BLaER1 (cell line): ENCODE results near the gene GPR78.

Experiments used
- H3K27ac ChIP-seq: shearing (Covaris generic); formaldehyde crosslinking; 2 replicates; pipeline ENCODE4 v1.8.1; 2022
- H3K27me3 ChIP-seq: shearing (Covaris generic); formaldehyde crosslinking; 2 replicates; pipeline ENCODE4 v1.8.1; 2022
- H3K36me3 ChIP-seq: shearing (Covaris generic); formaldehyde crosslinking; 2 replicates; pipeline ENCODE4 v1.8.1; 2022
- H3K4me1 ChIP-seq: shearing (Covaris generic); formaldehyde crosslinking; 2 replicates; pipeline ENCODE4 v1.8.1; 2022
- H3K4me2 ChIP-seq: shearing (Covaris generic); formaldehyde crosslinking; 2 replicates; pipeline ENCODE4 v1.8.1; 2022
- H3K4me3 ChIP-seq: shearing (Covaris generic); formaldehyde crosslinking; 2 replicates; pipeline ENCODE4 v1.8.1; 2022
- H3K9ac ChIP-seq: shearing (Covaris generic); formaldehyde crosslinking; 2 replicates; pipeline ENCODE4 v1.8.1; 2022
- H3K9me3 ChIP-seq: shearing (Covaris generic); formaldehyde crosslinking; 2 replicates; pipeline ENCODE4 v1.8.1; 2022
- H4K20me1 ChIP-seq: shearing (Covaris generic); formaldehyde crosslinking; 2 replicates; pipeline ENCODE4 v1.8.1; 2022
- Cebpa-rat ChIP-seq: shearing (Covaris generic); IDR thresholded peaks from 2 replicates; pipeline ENCODE4 v1.8.1; 2022

The GPR78 gene

GRCh38 chr4:8585186-8585585 lies 5.0 kb downstream of the GPR78 start:
- peaks cover 31% of the 10 kb centered on the region for H3K4me1 ChIP-seq
- no peak overlapping the region for H3K27ac ChIP-seq
- H3K4me2 ChIP-seq, result no peak overlapping the region
- no peaks in the 10 kb centered on the region for H3K36me3 ChIP-seq
- no peak overlapping the region for H3K4me3 ChIP-seq
- H3K9ac ChIP-seq, result no peak overlapping the region
- no peak for TF ChIP-seq Cebpa-rat
- peaks cover 16% of the 10 kb centered on the region; the same call in 1 of the 2 replicates for H4K20me1 ChIP-seq
- H3K27me3 ChIP-seq, result peaks cover 17% of the 10 kb centered on the region
- no peaks in the 10 kb centered on the region; the same call in 1 of the 2 replicates for H3K9me3 ChIP-seq

- Histone ChIP-seq H3K4me2 (0 out of 2 replicates have a peak overlapping the region, but pooled peaks have one; percentile 34), H3K9ac (no peak overlapping the region), H3K4me3 (no peak overlapping the region), H3K27me3 (peaks cover 22% of the 10 kb centered on the region), H3K4me1 (peaks cover 33% of the 10 kb centered on the region), H3K36me3 (no peaks in the 10 kb centered on the region), H4K20me1 (peaks cover 15% of the 10 kb centered on the region; the same call in 1 of the 2 replicates), H3K27ac (no peak overlapping the region), H3K9me3 (no peaks in the 10 kb centered on the region; the same call in 1 of the 2 replicates)
- no peak for TF ChIP-seq Cebpa-rat
Observed at GRCh38 chr4:8585721-8586212, 5.6 kb downstream of the GPR78 start.

DNA sequence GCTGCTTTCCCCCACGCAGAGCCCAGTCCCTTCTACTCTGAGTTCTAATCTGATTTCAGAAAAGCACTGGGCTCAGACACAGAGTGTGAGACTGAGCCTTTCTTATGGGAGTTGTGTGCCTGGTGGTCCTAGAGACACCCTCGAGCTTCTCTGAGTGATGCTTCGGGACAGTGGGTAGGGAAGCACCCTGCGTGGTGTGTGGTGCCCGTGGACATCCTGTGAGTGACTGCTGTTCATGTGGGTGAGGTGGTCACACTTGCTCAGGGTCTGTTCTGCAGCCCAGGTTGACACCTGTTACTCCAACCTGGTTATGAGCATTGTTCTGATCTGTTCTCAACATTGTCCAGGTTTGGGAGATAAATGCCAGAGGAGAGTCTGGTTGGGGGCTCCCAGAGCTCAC lies 6.1 kb downstream of the GPR78 start:
- H3K9ac ChIP-seq, result no peak overlapping the region
- H3K4me1 ChIP-seq, result peaks cover 33% of the 10 kb centered on the region
- H3K4me3 ChIP-seq, result no peak overlapping the region
- H3K36me3 ChIP-seq, result no peaks in the 10 kb centered on the region
- H3K9me3 ChIP-seq, result no peaks in the 10 kb centered on the region
- peak overlapping the region; percentile 34; the same call in 1 of the 2 replicates for H3K4me2 ChIP-seq
- no peak overlapping the region for H3K27ac ChIP-seq
- H4K20me1 ChIP-seq, result peaks cover 15% of the 10 kb centered on the region; the same call in 1 of the 2 replicates
- TF ChIP-seq Cebpa-rat, result no peak
- peaks cover 27% of the 10 kb centered on the region for H3K27me3 ChIP-seq

DNA sequence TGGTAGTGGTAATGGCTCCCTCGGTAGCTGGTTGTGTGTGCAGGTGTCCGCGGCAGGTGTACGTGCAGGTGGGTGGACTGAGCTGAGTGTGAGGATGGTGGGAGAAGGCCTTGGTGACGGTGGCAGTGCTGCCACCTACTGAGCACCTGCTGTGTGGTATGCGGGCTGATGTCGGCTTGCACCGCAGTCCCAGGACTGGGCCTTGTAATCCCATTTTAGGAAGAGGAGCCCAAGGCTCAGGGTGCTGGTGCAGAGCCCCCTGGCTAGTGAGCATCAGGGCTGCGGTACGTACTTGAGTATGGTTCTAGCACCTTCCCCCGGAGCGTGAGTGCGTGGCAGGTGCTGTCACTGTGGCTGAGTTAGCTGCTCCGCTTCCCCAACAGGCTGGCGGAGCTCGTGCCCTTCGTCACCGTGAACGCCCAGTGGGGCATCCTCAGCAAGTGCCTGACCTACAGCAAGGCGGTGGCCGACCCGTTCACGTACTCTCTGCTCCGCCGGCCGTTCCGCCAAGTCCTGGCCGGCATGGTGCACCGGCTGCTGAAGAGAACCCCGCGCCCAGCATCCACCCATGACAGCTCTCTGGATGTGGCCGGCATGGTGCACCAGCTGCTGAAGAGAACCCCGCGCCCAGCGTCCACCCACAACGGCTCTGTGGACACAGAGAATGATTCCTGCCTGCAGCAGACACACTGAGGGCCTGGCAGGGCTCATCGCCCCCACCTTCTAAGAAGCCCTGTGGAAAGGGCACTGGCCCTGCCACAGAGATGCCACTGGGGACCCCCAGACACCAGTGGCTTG lies 6.7 kb downstream of the GPR78 start:
- peaks cover 15% of the 10 kb centered on the region for H4K20me1 ChIP-seq
- no peak overlapping the region for H3K4me3 ChIP-seq
- H3K36me3 ChIP-seq, result no peaks in the 10 kb centered on the region
- no peak overlapping the region for H3K9ac ChIP-seq
- no peak for TF ChIP-seq Cebpa-rat
- H3K4me1 ChIP-seq, result peaks cover 33% of the 10 kb centered on the region
- H3K27me3 ChIP-seq, result peaks cover 33% of the 10 kb centered on the region
- no peaks in the 10 kb centered on the region for H3K9me3 ChIP-seq
- H3K27ac ChIP-seq, result no peak overlapping the region
- peak overlapping the region; percentile 34; the same call in 1 of the 2 replicates for H3K4me2 ChIP-seq

DNA sequence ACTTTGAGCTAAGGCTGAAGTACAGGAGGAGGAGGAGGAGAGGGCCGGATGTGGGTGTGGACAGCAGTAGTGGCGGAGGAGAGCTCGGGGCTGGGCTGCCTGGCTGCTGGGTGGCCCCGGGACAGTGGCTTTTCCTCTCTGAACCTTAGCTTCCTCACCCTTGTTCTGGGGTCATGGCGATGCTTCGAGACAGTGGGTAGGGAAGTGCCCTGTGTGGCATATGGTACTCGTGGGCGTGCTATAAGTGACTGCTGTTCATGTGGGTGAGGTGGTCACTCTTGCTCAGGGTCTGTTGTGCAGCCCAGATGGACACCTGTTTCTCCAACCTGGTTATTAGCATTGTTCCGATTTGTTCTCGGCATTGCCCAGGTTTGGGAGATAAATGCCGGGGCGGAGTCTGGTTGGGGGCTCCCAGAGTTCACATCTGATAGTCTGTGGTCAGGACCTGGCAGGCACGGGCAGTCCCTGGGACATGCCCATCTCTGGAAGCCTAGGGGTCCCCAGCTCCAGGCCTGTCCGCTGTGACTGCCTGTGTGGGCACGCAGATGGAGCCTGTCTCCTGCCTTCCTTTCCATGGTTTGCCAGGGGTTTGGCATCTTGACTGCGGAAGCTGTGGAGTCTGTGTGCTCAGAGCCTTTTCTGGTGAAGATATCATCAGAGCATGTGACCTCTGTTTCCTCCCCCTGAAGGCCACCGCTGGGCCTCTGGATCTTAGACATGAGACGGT lies 7.4 kb downstream of the GPR78 start:
- H3K4me3 ChIP-seq, result no peak overlapping the region
- H3K36me3 ChIP-seq, result no peaks in the 10 kb centered on the region
- H3K27ac ChIP-seq, result no peak overlapping the region
- peaks cover 35% of the 10 kb centered on the region for H3K4me1 ChIP-seq
- peaks cover 20% of the 10 kb centered on the region for H4K20me1 ChIP-seq
- H3K9ac ChIP-seq, result no peak overlapping the region
- no peak overlapping the region for H3K4me2 ChIP-seq
- no peak for TF ChIP-seq Cebpa-rat
- no peaks in the 10 kb centered on the region for H3K9me3 ChIP-seq
- H3K27me3 ChIP-seq, result peaks cover 41% of the 10 kb centered on the region

GRCh38 chr4:8588196-8588470 lies 7.9 kb downstream of the GPR78 start:
- peaks cover 40% of the 10 kb centered on the region for H3K4me1 ChIP-seq
- peaks cover 46% of the 10 kb centered on the region for H3K27me3 ChIP-seq
- H3K4me2 ChIP-seq, result no peak overlapping the region
- peaks cover 25% of the 10 kb centered on the region for H4K20me1 ChIP-seq
- H3K27ac ChIP-seq, result no peak overlapping the region
- H3K9me3 ChIP-seq, result no peaks in the 10 kb centered on the region
- no peak overlapping the region for H3K4me3 ChIP-seq
- no peak for TF ChIP-seq Cebpa-rat
- H3K36me3 ChIP-seq, result no peaks in the 10 kb centered on the region
- H3K9ac ChIP-seq, result no peak overlapping the region

- H3K27me3 ChIP-seq, result peaks cover 58% of the 10 kb centered on the region
- H3K4me2 ChIP-seq, result no peak overlapping the region
- no peaks in the 10 kb centered on the region for H3K36me3 ChIP-seq
- peaks cover 52% of the 10 kb centered on the region for H3K4me1 ChIP-seq
- no peak overlapping the region for H3K27ac ChIP-seq
- H3K9ac ChIP-seq, result no peak overlapping the region
- no peak for TF ChIP-seq Cebpa-rat
- H4K20me1 ChIP-seq, result peaks cover 37% of the 10 kb centered on the region
- no peaks in the 10 kb centered on the region for H3K9me3 ChIP-seq
- no peak overlapping the region for H3K4me3 ChIP-seq
Observed at GRCh38 chr4:8589336-8589735, 9.1 kb downstream of the GPR78 start.

DNA sequence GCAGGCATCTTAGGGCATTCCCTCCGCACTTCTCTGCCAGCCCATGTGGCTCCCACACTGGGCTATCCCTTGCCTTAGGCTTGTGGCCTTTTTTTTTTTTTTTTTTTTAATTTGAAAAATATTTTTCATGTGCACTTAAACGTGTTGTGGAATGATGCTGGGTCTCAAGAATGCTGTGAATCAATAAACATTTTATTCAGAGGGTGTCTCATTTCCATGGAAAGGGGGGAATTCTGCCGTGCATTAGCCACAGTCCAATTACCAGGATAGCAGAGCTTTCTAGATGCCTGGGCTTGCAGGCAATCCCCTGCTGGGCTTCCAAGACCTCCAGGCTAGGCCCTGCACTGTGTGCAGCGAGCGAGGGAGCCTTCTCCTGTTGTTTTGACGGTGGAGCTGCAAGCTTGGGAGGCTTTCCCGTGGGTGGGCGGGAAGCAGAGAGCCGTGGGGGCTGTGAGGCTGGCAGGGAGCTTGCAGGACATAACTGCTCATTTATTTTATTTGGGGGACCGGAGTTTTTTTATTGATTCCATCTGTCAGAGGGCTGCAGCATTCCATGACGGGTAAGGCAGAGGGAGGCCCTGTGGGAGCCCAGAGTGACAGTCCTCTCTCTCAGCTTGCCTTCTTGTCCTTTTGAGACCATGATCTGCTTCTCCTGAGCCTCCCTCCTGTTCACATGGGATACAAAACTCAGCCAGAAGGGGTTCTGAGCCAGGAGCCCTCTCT lies 9.8 kb downstream of the GPR78 start:
- Histone ChIP-seq H3K4me1 (peaks cover 57% of the 10 kb centered on the region), H3K27ac (no peak overlapping the region), H4K20me1 (peaks cover 37% of the 10 kb centered on the region), H3K9me3 (no peaks in the 10 kb centered on the region), H3K36me3 (no peaks in the 10 kb centered on the region), H3K9ac (no peak overlapping the region), H3K27me3 (peaks cover 59% of the 10 kb centered on the region), H3K4me3 (no peak overlapping the region), H3K4me2 (no peak overlapping the region)
- TF ChIP-seq Cebpa-rat, result no peak

- Histone ChIP-seq H3K4me2 (no peak overlapping the region), H3K36me3 (no peaks in the 10 kb centered on the region), H4K20me1 (peaks cover 37% of the 10 kb centered on the region), H3K4me3 (no peak overlapping the region), H3K27me3 (peaks cover 59% of the 10 kb centered on the region), H3K9me3 (no peaks in the 10 kb centered on the region), H3K9ac (no peak overlapping the region), H3K4me1 (peaks cover 62% of the 10 kb centered on the region), H3K27ac (no peak overlapping the region)
- no peak for TF ChIP-seq Cebpa-rat
Observed at GRCh38 chr4:8590546-8590880, 10.3 kb downstream of the GPR78 start.

- Histone ChIP-seq H3K4me1 (peaks cover 63% of the 10 kb centered on the region), H3K36me3 (no peaks in the 10 kb centered on the region), H3K9ac (no peak overlapping the region), H4K20me1 (peaks cover 37% of the 10 kb centered on the region), H3K9me3 (no peaks in the 10 kb centered on the region), H3K27me3 (peaks cover 59% of the 10 kb centered on the region), H3K4me2 (no peak overlapping the region), H3K4me3 (no peak overlapping the region), H3K27ac (no peak overlapping the region)
- TF ChIP-seq Cebpa-rat, result no peak
Observed at GRCh38 chr4:8591114-8591513, 10.9 kb downstream of the GPR78 start.
